ENCODE measurements around the gene TUBE1. TPM values are rescaled to one million over a fixed set of nuclear protein-coding genes. Genes with fewer than 3 reads are reported as not detected.

The TUBE1 gene
- 10 to 100 TPM; 38.7 to 39.1 TPM for total RNA-seq

DNA sequence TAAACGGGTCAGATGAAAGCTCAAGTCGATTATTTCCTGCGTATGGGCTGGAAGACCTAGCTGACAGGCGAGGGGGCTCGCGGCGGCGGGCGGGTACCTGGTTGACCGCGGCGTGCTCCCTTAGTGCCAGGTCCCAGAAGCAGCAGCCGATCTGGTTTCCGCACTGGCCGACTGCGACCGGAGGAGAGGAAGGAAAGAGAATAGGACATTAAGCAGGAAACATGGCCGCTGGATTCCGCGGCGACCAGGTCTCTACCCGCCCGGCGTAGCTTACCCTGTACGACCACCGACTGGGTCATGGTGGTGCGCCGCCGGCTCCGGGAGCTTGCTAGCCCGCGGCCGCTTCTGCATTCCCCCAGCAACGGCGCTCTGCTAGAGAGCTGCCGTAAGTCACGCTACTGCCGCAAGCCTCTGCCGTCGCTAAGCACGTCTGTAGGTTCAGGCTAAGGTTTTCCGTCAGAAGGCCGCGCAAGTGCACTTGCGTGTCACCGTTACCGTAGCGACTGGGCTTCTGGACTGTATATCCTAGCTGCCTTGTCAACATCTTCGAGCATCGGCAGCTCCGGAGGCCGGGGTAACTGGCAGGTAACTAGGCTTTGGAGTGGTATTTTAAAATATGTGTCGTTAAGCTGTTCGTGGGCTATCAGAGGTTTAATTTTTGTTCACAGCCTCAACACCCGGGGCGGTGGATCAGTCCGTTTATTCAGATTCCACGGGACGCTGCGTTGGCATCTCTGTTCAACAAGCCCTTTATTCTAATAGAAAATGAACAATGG, at the start of gene TUBE1, which contains the start of gene FAM229B:
TSS of gene TUBE1 (minus strand) at position 347 of the 776 bp plus-strand sequence. CDS start at position 299, 48 bp downstream.
TSS of gene FAM229B (plus strand) at position 456 of the 776 bp plus-strand sequence. CDS start 11,693 bp downstream, outside the sequence.
- CTCF ChIA-PET = interaction anchor here (0.8 to 4.7 kb wide), 19 partner anchors 8 to 828 kb away, joined by 3 to 161 read pairs (median 5); a partner anchor contains a TSS
- POLR2A ChIA-PET = interaction anchor here (0.6 to 2.5 kb wide), 6 partner anchors 9 to 829 kb away, joined by 3 to 8 read pairs (median 5); no protein-coding TSS in a partner anchor

GRCh38 chr6:112130878-112131277, 43.6 kb upstream of the TUBE1 start:
- H3K27me3 Mint-ChIP-seq = peaks cover 11% of the 10 kb centered on the region
- TF ChIP-seq CTCF (IDR thresholded peaks at IDR 0.05) = no peak
- ATAC-seq (no peak), DNase-seq (no peak)
- CTCF ChIA-PET = interaction anchor here (1.0 kb wide), 1 partner anchor 28 kb away, joined by 3 read pairs; no protein-coding TSS in a partner anchor
- no peak overlapping the region for H3K27ac Mint-ChIP-seq
- H3K4me3 Mint-ChIP-seq = no peak overlapping the region
- H3K36me3 Mint-ChIP-seq (ENCODE audit: low read depth) = no peaks in the 10 kb centered on the region
- intact Hi-C loops (cut with micrococcal nuclease) = no loop called here
- H3K9me3 Mint-ChIP-seq = no peaks in the 10 kb centered on the region
- H3K4me1 Mint-ChIP-seq (ENCODE audit: low read depth) = no peaks in the 10 kb centered on the region
- POLR2A ChIA-PET = no interaction called here

More for the DNA sequence above, at the start of gene TUBE1, which contains the start of gene FAM229B:
- Mint-ChIP-seq H3K4me3 (no peak within 1 kb of the TSS), H3K27ac (no peak within 1 kb of the TSS), H3K36me3 (ENCODE audit: low read depth) (peaks cover 6% of the 10 kb centered on the region), H3K4me1 (ENCODE audit: low read depth) (peaks cover 12% of the 10 kb centered on the region), H3K9me3 (no peaks in the 10 kb centered on the region), H3K27me3 (peaks cover 6% of the 10 kb centered on the region)
- ATAC-seq (peak; percentile 98), DNase-seq (peak; percentile 95)
- no peak for TF ChIP-seq CTCF (IDR thresholded peaks at IDR 0.05)
- intact Hi-C loops (cut with micrococcal nuclease) = loop anchor here (2.0 kb wide), 1 partner anchor 67 kb away; no protein-coding TSS in a partner anchor

GRCh38 chr6:112128208-112128607, 40.9 kb upstream of the TUBE1 start:
- ATAC-seq (no peak), DNase-seq (no peak)
- TF ChIP-seq CTCF (IDR thresholded peaks at IDR 0.05) = no peak
- CTCF ChIA-PET = interaction anchor here (0.7 to 1.0 kb wide), 4 partner anchors 10 to 36 kb away, joined by 3 to 4 read pairs (median 3); no protein-coding TSS in a partner anchor
- Mint-ChIP-seq H3K36me3 (ENCODE audit: low read depth) (no peaks in the 10 kb centered on the region), H3K27me3 (peaks cover 11% of the 10 kb centered on the region), H3K4me1 (ENCODE audit: low read depth) (no peaks in the 10 kb centered on the region), H3K27ac (no peak overlapping the region), H3K4me3 (no peak overlapping the region), H3K9me3 (no peaks in the 10 kb centered on the region)
- intact Hi-C loops (cut with micrococcal nuclease) = no loop called here
- POLR2A ChIA-PET = no interaction called here

DNA sequence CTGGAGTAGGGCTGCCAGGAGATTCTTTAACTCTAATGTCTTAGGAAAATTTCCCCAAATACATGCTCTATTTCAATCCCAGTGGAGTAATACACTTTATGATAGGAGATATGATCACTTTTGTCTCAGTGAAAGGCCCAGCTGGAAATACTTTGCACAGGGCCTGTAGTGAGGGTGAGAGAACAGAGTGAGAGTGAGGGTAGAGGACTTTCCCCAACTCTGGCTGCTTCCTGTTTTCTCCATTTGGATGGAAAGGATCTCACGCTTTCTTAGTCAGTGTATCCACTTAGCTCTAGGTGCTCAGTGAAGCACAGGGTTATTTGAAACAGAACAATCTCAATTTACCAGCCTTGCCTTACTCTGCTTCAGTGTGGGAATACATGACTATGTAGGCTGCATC, 36.7 kb upstream of the TUBE1 start:
- TF ChIP-seq CTCF (IDR thresholded peaks at IDR 0.05) = no peak
- POLR2A ChIA-PET = no interaction called here

DNA sequence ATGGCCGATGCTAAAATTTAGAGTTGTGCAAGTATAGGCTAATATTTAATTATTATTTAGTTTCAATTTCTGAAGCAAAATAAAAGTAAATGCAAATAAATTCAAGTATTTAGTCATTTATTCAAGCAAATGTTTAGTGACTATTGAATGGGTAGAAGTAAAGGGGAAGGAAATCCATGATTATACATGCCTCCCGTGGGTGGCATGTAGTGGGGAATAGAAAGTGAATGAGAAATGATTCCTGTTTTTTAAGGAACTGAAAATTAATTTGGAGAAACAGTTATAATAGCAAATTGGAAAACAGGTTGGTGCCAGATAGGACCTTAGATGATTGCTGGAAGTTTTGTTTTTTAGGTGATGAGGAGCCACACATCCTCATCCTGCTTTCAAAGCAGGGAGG, 35.5 kb upstream of the TUBE1 start:
- Mint-ChIP-seq H3K4me3 (no peak overlapping the region), H3K4me1 (ENCODE audit: low read depth) (peaks cover 11% of the 10 kb centered on the region), H3K27ac (no peak overlapping the region), H3K36me3 (ENCODE audit: low read depth) (no peaks in the 10 kb centered on the region), H3K27me3 (no peaks in the 10 kb centered on the region), H3K9me3 (no peaks in the 10 kb centered on the region)
- ATAC-seq (no peak), DNase-seq (no peak)
- ChIA-PET POLR2A (no interaction called here), CTCF (interaction anchor here (1.0 to 1.7 kb wide), 2 partner anchors 16 to 22 kb away, joined by 4 read pairs; no protein-coding TSS in a partner anchor)
- TF ChIP-seq CTCF (IDR thresholded peaks at IDR 0.05) = no peak
- intact Hi-C loops (cut with micrococcal nuclease) = no loop called here

More for the DNA sequence above, 36.7 kb upstream of the TUBE1 start:
- Mint-ChIP-seq H3K4me1 (ENCODE audit: low read depth) (peaks cover under 1% of the 10 kb centered on the region), H3K27me3 (peaks cover 2% of the 10 kb centered on the region), H3K27ac (no peak overlapping the region), H3K9me3 (no peaks in the 10 kb centered on the region), H3K4me3 (no peak overlapping the region), H3K36me3 (ENCODE audit: low read depth) (no peaks in the 10 kb centered on the region)
- intact Hi-C loops (cut with micrococcal nuclease) = no loop called here
- DNase-seq (no peak), ATAC-seq (no peak)
- CTCF ChIA-PET = interaction anchor here (1.0 to 1.7 kb wide), 3 partner anchors 14 to 37 kb away, joined by 4 to 5 read pairs (median 4); partner anchors contain the start of genes FAM229B and TUBE1
